ENCODE measurements around the gene ITGA1.
"Not testable (repeated sequence)": the region's sequence is repeated elsewhere in the genome, so short reads cannot be mapped to it uniquely, and the experiment has no call there.

ITGA1 gene

DNA sequence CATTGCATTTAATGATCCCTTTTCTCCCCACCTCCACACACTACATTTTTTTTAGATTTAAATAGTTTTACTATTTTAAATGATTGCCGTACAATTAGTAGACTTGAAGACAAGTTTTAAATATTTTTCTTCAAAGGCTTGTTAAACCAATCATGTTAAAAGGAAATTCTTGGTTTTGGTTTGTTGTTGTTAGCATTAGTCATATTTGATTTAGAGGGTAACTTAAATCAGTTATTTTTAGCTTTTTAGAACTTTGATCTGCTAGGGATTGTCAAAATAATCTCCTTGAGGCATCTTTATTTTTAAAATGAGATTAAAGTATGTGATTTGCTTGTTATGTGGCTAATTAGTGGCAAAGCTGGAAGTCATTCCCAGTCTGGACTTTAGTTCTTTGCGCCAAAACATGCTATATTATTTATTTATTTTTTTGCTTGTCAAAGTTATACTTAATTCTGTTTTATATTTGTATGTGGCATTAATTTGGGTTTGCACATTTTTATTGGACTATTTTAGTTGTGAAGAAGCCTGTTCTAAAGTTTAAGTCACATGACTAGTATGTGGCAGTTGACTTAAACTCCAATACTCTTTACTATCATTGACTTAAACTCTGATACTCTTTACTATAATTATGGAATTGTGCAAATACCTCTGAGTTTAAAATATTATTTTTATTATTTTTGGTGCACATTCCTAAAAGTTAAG, 14.7 kb downstream of the ITGA1 start:
- DNase-seq (ENCODE audit: low spot score) = no peak

DNA sequence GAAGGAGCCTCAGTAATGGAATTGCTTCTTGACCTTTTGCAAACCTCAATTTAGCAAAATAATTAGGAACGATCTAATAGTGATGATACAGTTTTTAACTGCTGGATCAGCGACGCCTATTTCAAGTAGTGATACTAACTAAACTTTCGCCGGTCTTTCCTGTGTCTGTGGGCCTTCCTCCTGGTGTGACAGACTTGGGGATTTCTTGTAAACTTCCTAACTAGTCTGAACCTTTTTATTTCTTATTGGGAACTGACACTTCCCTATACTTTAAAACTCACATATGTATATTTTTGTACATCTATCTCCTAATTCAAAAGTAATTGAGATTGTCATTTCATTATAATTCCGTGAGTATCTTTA, 15.2 kb downstream of the ITGA1 start:
- no peak for DNase-seq (ENCODE audit: low spot score)

DNA sequence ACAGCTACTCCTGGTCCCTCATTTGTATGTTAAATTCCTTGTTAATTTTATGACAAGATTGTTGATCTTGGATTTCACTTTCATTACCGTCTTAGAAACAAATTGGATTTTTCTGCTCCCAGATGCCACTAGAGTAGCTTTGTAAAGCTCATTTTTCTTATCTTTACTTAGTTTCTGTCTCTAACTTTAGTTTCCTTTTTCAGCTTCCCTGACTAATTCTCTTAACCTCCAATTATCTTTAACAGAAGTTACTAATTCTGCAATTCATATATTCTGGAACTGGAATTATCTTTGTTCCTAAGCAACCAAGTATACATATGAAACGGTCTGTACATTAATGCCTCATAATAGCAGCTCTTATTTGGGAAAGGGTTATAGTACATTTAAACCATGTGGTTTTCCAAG, 16.7 kb downstream of the ITGA1 start:
- DNase-seq (ENCODE audit: low spot score) = no peak

DNA sequence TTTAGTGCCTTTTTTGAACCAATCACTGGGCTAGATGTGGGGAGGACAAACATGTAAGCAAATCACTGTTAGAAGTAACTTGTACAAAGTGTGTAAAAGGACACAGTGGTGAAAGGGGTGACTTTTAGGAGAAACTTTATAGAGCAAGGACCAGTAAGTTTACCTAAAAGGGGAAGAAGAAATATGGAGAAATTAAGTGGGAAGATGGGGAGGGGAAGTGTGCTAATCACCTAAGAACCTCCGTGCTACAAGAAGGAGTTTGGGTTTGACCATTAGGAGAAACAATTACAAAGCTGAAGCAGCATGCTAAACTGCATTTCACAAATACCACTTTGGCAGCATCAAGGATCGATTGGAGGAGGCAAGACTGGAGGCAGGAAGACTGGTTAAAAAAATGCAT, 17.3 kb downstream of the ITGA1 start:
- no peak for DNase-seq (ENCODE audit: low spot score)

DNA sequence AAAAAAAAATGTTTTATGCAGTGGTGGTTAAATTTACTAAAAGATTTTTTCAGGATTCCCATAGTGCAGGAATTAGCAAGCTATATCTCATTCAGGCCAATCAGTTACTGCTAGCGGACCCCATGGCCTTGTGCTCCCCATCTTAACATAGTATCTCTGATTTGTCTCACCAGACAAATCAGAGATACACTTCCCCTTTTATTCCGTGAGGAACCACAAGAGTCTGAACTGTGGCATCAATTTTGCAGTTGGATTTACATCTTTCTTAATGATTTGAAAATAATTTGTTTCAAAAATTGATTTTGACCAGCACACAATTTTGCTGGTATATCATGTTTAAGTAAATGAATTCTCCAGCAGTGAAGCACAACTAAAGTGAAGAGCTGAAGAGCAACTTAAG, 17.9 kb downstream of the ITGA1 start:
- DNase-seq (ENCODE audit: low spot score) = no peak

DNA sequence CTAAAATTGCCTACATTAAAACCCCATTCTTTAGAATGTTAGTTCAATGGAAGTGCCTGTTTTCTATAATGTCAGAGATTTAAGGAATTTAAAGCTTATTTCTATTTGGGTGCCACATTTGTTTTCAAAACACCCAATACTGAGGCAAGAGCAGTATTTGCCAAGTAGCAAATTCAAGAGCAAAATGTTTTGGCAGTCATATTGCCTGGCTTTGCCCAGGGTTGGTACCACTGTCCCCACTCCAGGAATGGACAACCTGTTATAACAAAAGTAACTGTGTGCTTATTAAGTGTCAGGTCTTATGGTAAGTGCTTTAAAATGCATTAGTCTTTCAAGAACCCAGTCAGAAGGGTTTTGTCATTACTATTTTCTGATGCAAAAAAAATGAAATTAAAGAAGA, 19.3 kb downstream of the ITGA1 start:
- DNase-seq (ENCODE audit: low spot score) = no peak

DNA sequence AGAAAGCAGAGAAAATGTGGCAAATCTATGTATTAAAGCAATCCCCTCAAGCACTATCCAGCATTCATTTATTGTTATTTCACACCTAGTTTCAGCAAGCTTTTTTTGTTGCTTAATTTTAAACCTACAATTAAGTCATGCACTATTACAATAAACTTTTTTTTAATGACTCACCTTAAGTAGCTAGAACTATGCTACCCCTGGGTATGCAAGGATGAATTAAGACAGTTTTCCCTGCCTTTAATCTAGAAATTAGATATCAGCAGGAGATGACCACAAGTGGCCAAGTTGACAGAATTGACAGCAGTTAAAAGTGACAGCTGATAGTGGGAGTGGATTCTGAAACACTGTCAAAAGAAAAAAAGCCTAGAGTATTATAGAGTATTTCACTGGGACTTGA, 20.0 kb downstream of the ITGA1 start:
- no peak for DNase-seq (ENCODE audit: low spot score)

DNA sequence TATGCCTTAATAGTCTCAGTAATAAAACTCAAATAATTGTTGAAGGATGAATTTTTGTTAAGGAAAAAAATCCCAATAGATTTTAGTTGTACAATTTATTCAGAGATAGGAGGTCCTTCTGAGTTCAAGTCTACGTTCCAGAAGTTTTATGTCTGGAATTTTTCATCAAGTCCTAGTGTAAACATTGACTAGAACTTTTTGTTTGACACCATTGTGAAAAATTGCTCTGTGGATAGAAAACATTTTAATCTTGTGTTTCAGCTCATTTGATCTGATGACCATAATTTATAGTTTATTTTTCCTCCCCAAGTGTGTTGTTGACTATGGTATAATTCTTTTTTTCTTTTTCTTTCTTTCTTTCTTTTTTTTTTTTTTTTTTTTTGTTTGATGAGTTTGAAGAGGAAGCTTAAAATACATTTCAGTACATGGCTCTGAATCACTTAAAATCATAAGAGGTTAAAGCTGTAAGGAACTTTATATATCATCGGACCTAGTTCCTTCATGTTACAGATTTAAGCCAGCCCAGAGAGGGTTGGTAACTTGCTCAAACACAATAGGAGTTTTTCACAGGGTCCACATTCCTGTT, 20.7 kb downstream of the ITGA1 start:
- no peak for DNase-seq (ENCODE audit: low spot score)

DNA sequence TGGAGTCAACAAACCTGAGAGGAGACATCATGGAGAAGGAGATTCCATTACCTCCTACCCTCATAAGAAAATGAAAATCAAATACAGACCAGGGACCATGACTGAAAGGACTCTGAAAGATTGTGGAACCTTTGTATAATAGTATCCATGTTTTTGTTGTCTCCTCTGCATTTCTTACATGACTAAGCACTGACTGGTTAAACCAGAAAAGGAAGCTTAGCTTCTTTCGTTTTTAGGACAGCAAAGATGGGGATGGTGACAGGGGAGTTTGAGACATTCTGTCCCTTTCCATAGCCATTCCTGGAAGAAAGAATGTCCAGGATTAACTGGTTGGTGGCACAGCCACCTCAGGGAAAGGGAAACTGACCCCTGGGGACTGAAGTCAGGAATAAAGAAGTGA, 22.2 kb downstream of the ITGA1 start:
- peak; percentile 27 for DNase-seq (ENCODE audit: low spot score)

DNA sequence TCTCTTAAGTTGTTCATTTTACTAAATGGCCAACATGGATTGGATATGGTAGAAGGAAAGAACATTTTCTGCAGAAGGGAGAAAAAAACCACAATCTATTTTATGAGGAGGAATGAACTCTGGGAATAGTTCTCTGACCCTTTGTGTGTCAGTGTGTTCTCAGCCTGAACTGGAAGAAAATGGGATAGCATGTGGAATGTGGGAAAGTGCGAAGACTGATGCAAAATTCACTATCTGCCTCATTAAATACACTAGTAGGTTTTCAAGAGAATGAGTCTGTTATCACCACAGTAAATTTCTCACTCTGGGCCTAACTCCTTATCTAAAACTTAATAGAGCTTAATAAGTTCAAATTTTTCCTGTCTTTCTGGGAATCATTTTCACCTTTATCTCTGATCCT, 22.7 kb downstream of the ITGA1 start:
- DNase-seq (ENCODE audit: low spot score) = no peak

DNA sequence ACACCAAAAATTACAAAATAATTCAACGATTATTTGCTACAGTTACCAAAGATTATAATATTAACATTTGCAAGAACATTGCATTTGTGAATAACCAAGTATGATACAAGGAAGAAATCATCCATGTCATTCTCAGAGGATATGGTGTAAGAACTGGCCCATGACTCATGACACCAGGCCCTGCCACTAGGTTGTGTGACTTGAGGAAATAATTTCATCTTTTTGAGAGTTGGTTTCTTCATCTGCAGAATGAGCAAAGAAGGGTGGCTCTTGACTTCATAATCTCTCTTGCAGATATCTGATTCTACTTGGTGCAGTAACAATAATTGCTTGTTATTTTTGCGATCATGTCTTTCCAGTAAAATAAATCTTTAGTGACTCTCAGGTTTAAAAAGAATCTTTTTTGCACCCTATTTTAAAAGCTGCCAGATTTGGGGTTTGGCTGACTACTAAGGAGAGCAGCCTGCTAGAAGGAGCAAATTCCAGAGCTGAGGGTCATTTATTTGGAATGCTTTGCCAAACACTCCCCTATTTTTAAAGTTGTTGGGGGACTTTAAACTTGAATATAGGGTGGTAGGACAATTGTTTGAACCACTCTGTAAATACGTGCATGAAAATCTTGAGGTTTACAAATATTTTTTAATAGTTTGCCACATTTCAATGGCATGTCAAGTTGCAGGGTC, 23.5 kb downstream of the ITGA1 start:
- DNase-seq (ENCODE audit: low spot score) = peak; percentile 55

DNA sequence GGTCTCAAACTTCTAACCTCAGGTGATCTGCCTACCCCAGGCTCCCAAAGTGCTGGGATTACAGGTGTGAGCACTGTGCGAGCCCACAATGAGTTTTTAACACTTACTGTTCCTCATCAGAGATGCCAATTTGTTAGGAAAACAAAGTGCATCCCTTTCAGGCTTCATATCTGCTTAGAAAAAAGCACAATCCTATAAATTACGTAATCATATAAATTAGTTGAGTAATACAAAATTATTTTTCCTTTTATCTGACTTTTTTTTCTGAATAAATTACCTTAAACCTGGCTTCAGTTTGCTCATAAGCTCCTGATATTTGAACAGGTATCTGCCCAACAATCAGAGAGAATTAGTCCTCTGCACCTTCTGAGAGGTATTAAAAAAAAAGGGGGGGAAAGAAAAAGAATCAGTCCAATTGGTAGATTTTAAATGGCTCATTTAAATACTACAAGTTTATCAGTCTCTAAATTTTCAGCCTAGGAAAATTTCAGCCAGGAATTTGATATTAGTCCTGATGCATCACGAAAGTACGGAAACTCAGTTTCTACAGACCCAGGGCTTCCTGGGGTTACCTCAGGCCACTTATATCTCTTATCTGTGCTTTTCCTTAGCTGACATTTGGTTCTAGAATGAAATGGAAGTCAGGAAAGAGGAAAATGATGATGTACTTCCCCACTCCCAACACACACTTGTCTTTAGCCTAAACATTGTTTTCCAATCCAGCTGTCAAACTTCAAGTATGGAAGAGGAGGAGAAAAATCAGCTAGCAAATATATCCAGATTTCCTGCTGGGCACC, 26.8 kb downstream of the ITGA1 start:
- DNase-seq (ENCODE audit: low spot score) = no peak

DNA sequence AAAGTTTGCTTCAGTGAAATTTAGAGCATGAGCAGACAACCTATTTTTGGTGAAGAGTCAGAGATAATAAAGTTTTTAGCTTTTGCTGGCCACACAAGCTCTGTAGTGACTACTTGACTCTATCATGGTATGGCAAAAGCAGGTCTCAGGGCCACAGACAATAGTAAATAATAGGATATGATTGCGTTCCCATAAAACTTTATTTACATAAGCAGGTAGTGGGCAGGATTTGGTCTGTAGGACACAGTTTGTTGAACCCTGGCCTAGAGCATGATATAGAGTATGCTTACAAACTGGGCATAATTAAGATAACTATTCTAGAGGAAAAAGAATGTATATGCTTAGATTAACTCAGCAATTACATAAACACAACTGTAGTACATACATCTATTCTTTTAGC, 30.1 kb downstream of the ITGA1 start:
- no peak for DNase-seq (ENCODE audit: low spot score)

DNA sequence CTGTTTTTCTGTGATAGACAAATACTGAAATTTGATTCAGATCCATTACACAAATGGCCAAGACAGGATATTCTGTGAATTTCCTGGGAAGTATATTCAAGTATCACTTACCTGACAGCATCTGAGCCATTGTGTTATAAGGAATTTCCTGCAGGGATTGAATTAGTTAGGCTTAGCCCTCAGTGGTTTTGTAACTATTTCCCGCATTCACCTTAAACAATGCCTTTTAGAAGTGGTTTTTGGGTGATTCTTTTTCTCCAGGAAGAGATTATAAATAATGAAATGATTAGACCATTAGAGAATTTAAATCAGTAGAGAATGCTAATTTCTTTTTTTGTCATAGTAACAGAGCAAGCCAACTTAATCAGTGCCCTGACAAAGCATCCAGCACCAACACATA, 30.6 kb downstream of the ITGA1 start:
- no peak for DNase-seq (ENCODE audit: low spot score)

DNA sequence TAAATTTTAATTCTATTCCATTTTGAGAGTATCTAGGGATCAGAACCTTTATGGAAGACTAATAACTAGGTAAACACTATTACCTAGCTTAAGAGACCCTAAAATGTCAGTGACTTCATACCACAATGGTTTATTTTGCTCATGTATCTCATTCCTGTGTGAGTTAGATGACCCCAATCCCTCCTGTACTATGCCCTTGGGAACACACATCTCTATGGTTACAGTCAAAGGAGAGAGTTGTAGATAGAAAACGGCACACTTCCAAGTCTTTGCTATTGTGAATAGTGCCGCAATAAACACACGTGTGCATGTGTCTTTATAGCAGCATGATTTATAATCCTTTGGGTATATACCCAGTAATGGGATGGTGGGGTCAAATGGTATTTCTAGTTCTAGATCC, 31.1 kb downstream of the ITGA1 start:
- not testable (repeated sequence) for DNase-seq (ENCODE audit: low spot score)

DNA sequence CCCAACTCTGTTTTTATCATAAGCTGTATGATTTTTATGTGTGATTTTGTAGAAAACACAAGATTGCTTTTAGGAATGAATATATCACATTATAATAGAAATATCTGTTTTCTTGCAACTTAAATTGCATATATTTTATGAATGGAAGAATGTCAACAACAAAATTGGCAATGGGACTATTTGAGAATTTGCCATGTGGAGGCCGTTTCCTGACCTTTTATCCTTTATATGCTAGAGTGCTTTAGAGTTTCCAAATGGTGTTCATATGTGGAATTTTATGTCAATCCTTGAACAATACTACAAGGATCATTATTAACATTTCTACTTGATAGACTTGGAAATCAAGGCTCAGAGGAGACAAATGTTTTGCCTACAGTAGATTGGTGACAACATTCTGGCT, 34.2 kb downstream of the ITGA1 start:
- no peak for DNase-seq (ENCODE audit: low spot score)

DNA sequence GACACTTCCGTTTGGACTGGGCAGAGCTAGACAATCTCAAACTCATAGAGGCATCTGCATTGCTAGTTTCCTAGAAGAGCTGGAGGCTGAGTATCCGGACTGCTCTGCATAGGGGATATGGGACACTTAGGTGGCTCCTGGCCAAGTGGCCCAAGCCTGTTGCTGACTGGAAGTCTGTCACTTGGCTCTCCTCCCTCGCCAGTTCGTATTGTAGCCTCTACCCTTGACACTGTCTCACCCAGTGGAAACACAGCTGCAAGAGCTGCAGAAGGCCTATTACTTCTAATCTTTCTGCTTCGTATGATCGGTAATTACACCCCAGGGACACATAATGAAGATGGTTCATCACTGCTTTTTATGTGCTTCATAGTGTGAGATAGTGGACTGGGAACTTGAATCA, 34.7 kb downstream of the ITGA1 start:
- DNase-seq (ENCODE audit: low spot score) = no peak

DNA sequence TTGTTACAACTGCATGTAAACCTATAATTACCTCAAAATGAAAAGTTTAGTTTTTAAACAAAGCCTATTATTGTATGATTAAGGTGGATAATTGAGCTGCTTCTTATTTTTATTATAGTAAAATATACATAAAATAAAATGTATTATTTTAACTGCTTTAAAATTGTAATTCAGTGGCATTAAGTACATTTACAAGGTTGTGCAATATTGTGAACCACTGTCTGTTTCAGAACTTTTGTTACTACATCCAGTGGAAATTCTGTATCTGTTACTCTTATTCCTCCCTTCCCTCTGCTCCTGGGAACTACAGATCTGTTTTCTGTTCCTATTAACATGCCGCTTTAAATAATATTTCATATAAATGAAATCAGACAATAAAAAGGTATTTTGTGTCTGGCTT, 37.1 kb downstream of the ITGA1 start:
- DNase-seq (ENCODE audit: low spot score) = no peak

DNA sequence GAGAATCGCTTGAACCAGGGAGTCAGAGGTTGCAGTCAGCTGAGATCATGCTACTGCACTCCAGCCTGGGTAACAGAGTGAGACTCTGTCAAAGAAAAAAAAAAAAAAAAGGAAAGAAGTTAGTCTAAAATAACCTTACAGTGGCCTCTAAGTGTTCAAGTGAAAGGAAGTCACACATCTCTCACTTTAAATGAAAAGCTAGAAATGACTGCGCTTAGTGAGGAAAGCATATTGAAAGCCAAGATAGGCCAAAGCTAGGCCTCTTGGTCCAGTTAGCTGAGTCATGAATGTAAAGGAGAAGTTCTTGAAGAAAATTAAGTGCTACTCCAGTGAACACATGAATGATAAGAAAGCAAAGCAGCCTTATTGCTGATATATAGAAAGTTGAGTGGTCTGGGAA, 38.1 kb downstream of the ITGA1 start:
- DNase-seq (ENCODE audit: low spot score) = no peak

DNA sequence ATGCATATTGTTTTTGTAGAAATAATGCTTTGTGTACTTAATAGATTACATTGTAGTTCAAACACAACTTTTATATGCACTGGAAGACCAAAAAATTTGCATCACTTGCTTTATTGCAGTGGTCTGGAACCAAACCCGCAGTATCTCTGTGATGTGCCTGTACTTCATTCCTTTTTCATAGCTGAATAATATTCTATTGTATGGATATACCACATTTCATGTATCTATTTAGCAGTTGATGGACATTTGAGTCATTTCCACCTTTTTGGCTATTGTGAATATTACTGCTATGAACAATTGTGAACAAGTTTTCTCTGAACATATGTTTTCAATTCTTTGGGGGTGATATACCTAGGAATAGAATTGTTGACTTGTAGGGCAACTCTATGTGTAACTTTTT, 40.1 kb downstream of the ITGA1 start:
- DNase-seq (ENCODE audit: low spot score) = no peak

DNA sequence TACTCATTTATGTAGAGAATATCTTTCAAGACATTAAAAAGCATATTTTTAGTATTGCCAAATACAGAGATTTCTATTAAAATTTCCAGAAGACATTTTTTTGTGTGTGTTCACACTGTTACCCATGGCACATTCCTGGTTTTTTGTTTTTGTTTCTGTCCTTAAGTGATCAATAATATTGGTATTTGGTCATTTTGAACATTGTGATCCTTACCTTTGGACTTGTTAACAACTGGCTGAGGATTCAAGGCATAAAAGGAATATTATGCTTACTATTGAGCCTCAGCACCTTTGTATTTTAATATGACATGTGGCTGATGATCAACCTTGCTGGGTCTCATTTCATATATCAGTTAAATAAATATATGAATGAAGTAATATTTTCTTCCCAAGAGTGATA, 41.9 kb downstream of the ITGA1 start:
- DNase-seq (ENCODE audit: low spot score) = no peak

DNA sequence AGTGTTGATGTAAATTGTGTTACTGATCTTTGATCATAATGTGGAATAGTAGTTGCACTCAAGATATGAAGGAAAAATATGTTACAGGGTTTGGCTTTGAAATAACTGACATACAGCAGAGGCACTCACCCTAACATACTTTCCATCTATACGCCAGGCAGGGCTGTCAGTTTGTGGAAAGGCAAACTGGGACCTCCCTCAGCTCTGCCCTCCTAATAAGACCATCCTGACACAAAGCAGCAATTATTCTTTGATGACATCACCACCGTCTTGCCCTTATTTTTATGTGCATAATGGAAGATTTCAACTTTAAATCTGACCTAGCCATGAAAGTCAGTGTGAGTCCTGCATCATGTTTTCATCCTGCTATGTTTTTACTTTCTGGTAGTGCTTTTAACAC, 42.9 kb downstream of the ITGA1 start:
- DNase-seq (ENCODE audit: low spot score) = no peak

Data from GM03348 (cell line).